H9 (cell line): ENCODE data around the gene OXCT1. TPM values are rescaled to one million over a fixed set of nuclear protein-coding genes. Genes with fewer than 3 reads are reported as not detected.

Source experiments
- DNase-seq: peaks from one replicate; pipeline ENCODE4 v3.0.0-alpha.2; 2017
- H2AFZ ChIP-seq: one replicate; pipeline ENCODE4 v1.6.1; 2013; ENCODE audit warnings: mild to moderate bottlenecking, low read length, control low read depth, moderate library complexity
- H2AK5ac ChIP-seq: 2 replicates; pipeline ENCODE4 v1.6.1; 2013; ENCODE audit warnings: low read length, control low read depth, mixed read lengths; ENCODE audit not compliant: insufficient read length
- H2BK120ac ChIP-seq: one replicate; pipeline ENCODE4 v1.6.1; 2013; ENCODE audit warnings: low read depth, mild to moderate bottlenecking, low read length, control low read depth, inconsistent platforms; ENCODE audit not compliant: poor library complexity, severe bottlenecking
- H2BK12ac ChIP-seq: 2 replicates; pipeline ENCODE4 v1.6.1; 2013; ENCODE audit warnings: low read length, control low read depth, mixed read lengths, low read depth; ENCODE audit not compliant: insufficient read length
- H2BK15ac ChIP-seq: 2 replicates; pipeline ENCODE4 v1.6.1; 2013; ENCODE audit warnings: low read depth, low read length, control low read depth
- H2BK20ac ChIP-seq: one replicate; pipeline ENCODE4 v1.6.1; 2013; ENCODE audit warnings: low read depth, mild to moderate bottlenecking, low read length, control low read depth, inconsistent platforms; ENCODE audit not compliant: poor library complexity, severe bottlenecking
- H2BK5ac ChIP-seq: 2 replicates; pipeline ENCODE4 v1.6.1; 2013; ENCODE audit warnings: low read length, control low read depth, mixed read lengths; ENCODE audit not compliant: insufficient read length
- H3K14ac ChIP-seq: 2 replicates; pipeline ENCODE4 v1.6.1; 2013; ENCODE audit warnings: low read length, control low read depth; ENCODE audit not compliant: insufficient read depth
- H3K18ac ChIP-seq: 2 replicates; pipeline ENCODE4 v1.6.1; 2013; ENCODE audit warnings: low read depth, mild to moderate bottlenecking, mixed read lengths, low read length, control low read depth; ENCODE audit not compliant: insufficient read length
- H3K23ac ChIP-seq: 2 replicates; pipeline ENCODE4 v1.6.1; 2013; ENCODE audit warnings: low read length, control low read depth, mixed read lengths, low read depth; ENCODE audit not compliant: insufficient read length
- H3K23me2 ChIP-seq: 2 replicates; pipeline ENCODE4 v1.6.1; 2013; ENCODE audit warnings: low read depth, mild to moderate bottlenecking, mixed read lengths, low read length, control low read depth; ENCODE audit not compliant: insufficient read length, poor library complexity, severe bottlenecking
- H3K27ac ChIP-seq: 2 replicates; pipeline ENCODE4 v1.5.1; 2013; ENCODE audit warnings: low read length, control low read depth, mixed read lengths, low read depth; ENCODE audit not compliant: insufficient read length
- H3K27me3 ChIP-seq: 2 replicates; pipeline ENCODE4 v1.6.1; 2013; ENCODE audit warnings: low read length, control low read depth, inconsistent platforms; ENCODE audit not compliant: insufficient read depth
- H3K4ac ChIP-seq: 2 replicates; pipeline ENCODE4 v1.6.1; 2013; ENCODE audit warnings: low read depth, mild to moderate bottlenecking, control low read depth, inconsistent platforms, low read length, moderate library complexity
- H3K4me1 ChIP-seq: 2 replicates; pipeline ENCODE4 v1.6.1; 2013; ENCODE audit warnings: low read length, control low read depth, inconsistent platforms; ENCODE audit not compliant: insufficient read depth
- H3K4me2 ChIP-seq: 2 replicates; pipeline ENCODE4 v1.6.1; 2013; ENCODE audit warnings: low read length, control low read depth, mixed read lengths; ENCODE audit not compliant: insufficient read length, insufficient read depth
- H3K56ac ChIP-seq: 2 replicates; pipeline ENCODE4 v1.6.1; 2013; ENCODE audit warnings: low read depth, mild to moderate bottlenecking, mixed read lengths, low read length, control low read depth; ENCODE audit not compliant: insufficient read length
- H3K79me1 ChIP-seq: 2 replicates; pipeline ENCODE4 v1.6.1; 2013; ENCODE audit warnings: low read depth, mild to moderate bottlenecking, moderate library complexity, low read length, control low read depth, inconsistent platforms; ENCODE audit not compliant: insufficient read depth, poor library complexity, severe bottlenecking
- H3K79me2 ChIP-seq: 2 replicates; pipeline ENCODE4 v1.6.1; 2013; ENCODE audit warnings: low read length, control low read depth, inconsistent platforms; ENCODE audit not compliant: insufficient read depth
- H3K9ac ChIP-seq: 2 replicates; pipeline ENCODE4 v1.6.1; 2013; ENCODE audit warnings: low read length, control low read depth, mixed read lengths; ENCODE audit not compliant: insufficient read length; ENCODE audit errors: extremely low read depth
- H3K9me3 ChIP-seq: one replicate; pipeline ENCODE4 v1.6.1; 2013; ENCODE audit warnings: low read depth, low read length, inconsistent platforms; ENCODE audit not compliant: control insufficient read depth
- H3T11ph ChIP-seq: one replicate; pipeline ENCODE4 v1.6.1; 2013; ENCODE audit warnings: mild to moderate bottlenecking, low read length, control low read depth, inconsistent platforms
- H4K20me1 ChIP-seq: one replicate; pipeline ENCODE4 v1.6.1; 2013; ENCODE audit not compliant: control insufficient read depth, insufficient read length, insufficient read depth
- H4K5ac ChIP-seq: 2 replicates; pipeline ENCODE4 v1.6.1; 2013; ENCODE audit warnings: low read depth, mild to moderate bottlenecking, mixed read lengths, low read length, control low read depth; ENCODE audit not compliant: insufficient read length
- H4K8ac ChIP-seq: replicated peaks from 2 replicates; pipeline ENCODE4 v1.6.1; 2013; ENCODE audit warnings: low read length, control low read depth, mixed read lengths, low read depth; ENCODE audit not compliant: insufficient read length
- H4K91ac ChIP-seq: 2 replicates; pipeline ENCODE4 v1.6.1; 2013; ENCODE audit warnings: low read depth, mild to moderate bottlenecking, moderate library complexity, mixed read lengths, low read length, control low read depth; ENCODE audit not compliant: insufficient read length
- H3K27ac Mint-ChIP-seq, 3 experiments: 2 replicates in 2 of 3; 3 replicates in 1 of 3; pipeline ENCODE4 v1.8.0; 2020 to 2021; ENCODE audit warnings: mixed read lengths in 3 of 3, mild to moderate bottlenecking in 1 of 3, moderate library complexity in 1 of 3
- H3K27me3 Mint-ChIP-seq: 2 replicates; pipeline ENCODE4 v1.8.0; 2021; ENCODE audit warnings: low read depth, mild to moderate bottlenecking, moderate library complexity, mixed read lengths
- H3K36me3 Mint-ChIP-seq, 3 experiments: 2 replicates in 2 of 3; 3 replicates in 1 of 3; pipeline ENCODE4 v1.8.0; 2020 to 2021; ENCODE audit warnings: low read depth in 3 of 3, mixed read lengths in 3 of 3; ENCODE audit not compliant: insufficient read depth in 1 of 3
- H3K4me1 Mint-ChIP-seq, 2 experiments: 2 replicates each; pipeline ENCODE4 v1.8.0; 2020; ENCODE audit warnings: mixed read lengths in 2 of 2
- H3K4me3 Mint-ChIP-seq, 2 experiments: 2 replicates in 1 of 2; 3 replicates in 1 of 2; pipeline ENCODE4 v1.8.0; 2020 to 2021; ENCODE audit warnings: mild to moderate bottlenecking in 2 of 2, mixed read lengths in 2 of 2, moderate library complexity in 1 of 2
- H3K9me3 Mint-ChIP-seq, 2 experiments: 2 replicates in 1 of 2; 3 replicates in 1 of 2; pipeline ENCODE4 v1.8.0; 2020; ENCODE audit warnings: mild to moderate bottlenecking in 2 of 2, mixed read lengths in 2 of 2, moderate library complexity in 1 of 2
- WGBS: extraction: QIAGEN DNeasy Blood & Tissue Kit; methylation state at CpG from one replicate; pipeline ENCODE4 v1.1.7; 2013; ENCODE audit warnings: missing lambda C conversion rate, low lambda C conversion rate, mixed read lengths; ENCODE audit not compliant: insufficient read length; ENCODE audit errors: extremely low coverage; 5-methylcytosine and 5-hydroxymethylcytosine counted together
- total RNA-seq: library from RNA; stranded (reverse); gene quantifications from 2 replicates; pipeline ENCODE4 v1.2.1, GENCODE V29; 2021
- TF ChIP-seq, protein P1 (sequence below): fragments of 200-600 bp; sonication (generic); conservative IDR thresholded peaks from 3 replicates; pipeline ENCODE4 v1.8.0; 2021; ENCODE audit warnings: antibody characterized with exemption, mild to moderate bottlenecking

The OXCT1 gene
- total RNA-seq, 1 experiment from 2014 or later, result 25.6 TPM

- no peak overlapping the region for H4K5ac ChIP-seq
- no peak overlapping the region for H3K27ac Mint-ChIP-seq
- H3K79me2 ChIP-seq, result no peaks in the 10 kb centered on the region
- no CpG with 5 or more reads among the region's 1 CpG for WGBS
- no peaks in the 10 kb centered on the region for H3K4me1 ChIP-seq
- H4K8ac ChIP-seq, result no peak overlapping the region
- no peak overlapping the region for H4K91ac ChIP-seq
- H3K79me1 ChIP-seq, result no peaks in the 10 kb centered on the region
- H3K14ac ChIP-seq, result no peak overlapping the region
- H4K20me1 ChIP-seq, result no peaks in the 10 kb centered on the region
- TF ChIP-seq, protein P1, sequence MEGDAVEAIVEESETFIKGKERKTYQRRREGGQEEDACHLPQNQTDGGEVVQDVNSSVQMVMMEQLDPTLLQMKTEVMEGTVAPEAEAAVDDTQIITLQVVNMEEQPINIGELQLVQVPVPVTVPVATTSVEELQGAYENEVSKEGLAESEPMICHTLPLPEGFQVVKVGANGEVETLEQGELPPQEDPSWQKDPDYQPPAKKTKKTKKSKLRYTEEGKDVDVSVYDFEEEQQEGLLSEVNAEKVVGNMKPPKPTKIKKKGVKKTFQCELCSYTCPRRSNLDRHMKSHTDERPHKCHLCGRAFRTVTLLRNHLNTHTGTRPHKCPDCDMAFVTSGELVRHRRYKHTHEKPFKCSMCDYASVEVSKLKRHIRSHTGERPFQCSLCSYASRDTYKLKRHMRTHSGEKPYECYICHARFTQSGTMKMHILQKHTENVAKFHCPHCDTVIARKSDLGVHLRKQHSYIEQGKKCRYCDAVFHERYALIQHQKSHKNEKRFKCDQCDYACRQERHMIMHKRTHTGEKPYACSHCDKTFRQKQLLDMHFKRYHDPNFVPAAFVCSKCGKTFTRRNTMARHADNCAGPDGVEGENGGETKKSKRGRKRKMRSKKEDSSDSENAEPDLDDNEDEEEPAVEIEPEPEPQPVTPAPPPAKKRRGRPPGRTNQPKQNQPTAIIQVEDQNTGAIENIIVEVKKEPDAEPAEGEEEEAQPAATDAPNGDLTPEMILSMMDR, result no peak
- no peak overlapping the region for H3K27ac ChIP-seq
- H3K27me3 Mint-ChIP-seq, result no peaks in the 10 kb centered on the region
- H2BK15ac ChIP-seq, result no peak overlapping the region
- no peak overlapping the region for H2AK5ac ChIP-seq
- no peak overlapping the region for H2BK12ac ChIP-seq
- H3K4me1 Mint-ChIP-seq, result no peaks in the 10 kb centered on the region
- H3K4me3 Mint-ChIP-seq, result no peak overlapping the region
- H3K9ac ChIP-seq, result no peak overlapping the region
- no peaks in the 10 kb centered on the region for H3K9me3 ChIP-seq
- no peak overlapping the region for H3K23ac ChIP-seq
- no peak overlapping the region for H3K4me2 ChIP-seq
- peaks cover 0 to 13% (median 8%) of the 10 kb centered on the region in 3 experiments; a peak in 5 of 7 replicates for H3K36me3 Mint-ChIP-seq
- H3K27me3 ChIP-seq, result no peaks in the 10 kb centered on the region
- no peak overlapping the region for H2BK5ac ChIP-seq
- no peak overlapping the region for H3T11ph ChIP-seq
- no peak overlapping the region for H2BK120ac ChIP-seq
- no peak overlapping the region for H2BK20ac ChIP-seq
- no peak overlapping the region for H3K4ac ChIP-seq
- no peak overlapping the region for H2AFZ ChIP-seq
- DNase-seq, result no peak
- no peaks in the 10 kb centered on the region for H3K23me2 ChIP-seq
- H3K56ac ChIP-seq, result no peak overlapping the region
- no peak overlapping the region for H3K18ac ChIP-seq
- H3K9me3 Mint-ChIP-seq, result no peaks in the 10 kb centered on the region
Observed at GRCh38 chr5:41827792-41828191, 42.4 kb downstream of the OXCT1 start.
